Limb (tissue), 2 donors: ENCODE results near the gene KIAA0825.

Experiments used
- DNase-seq, 2 donors: peaks; one replicate each; pipeline ENCODE4 v3.0.0-alpha.2; 2016; ENCODE audit errors: extremely low spot score in 2 of 2

Gene KIAA0825

GRCh38 chr5:94248175-94248875, 370.1 kb downstream of the KIAA0825 start:
- DNase-seq = no peak

- DNase-seq = no peak
Observed at GRCh38 chr5:94245608-94246007, 372.8 kb downstream of the KIAA0825 start.

GRCh38 chr5:94244921-94245320, 373.5 kb downstream of the KIAA0825 start:
- DNase-seq = no peak

GRCh38 chr5:94243612-94244011, 374.8 kb downstream of the KIAA0825 start:
- no peak for DNase-seq

GRCh38 chr5:94240993-94241651, 377.3 kb downstream of the KIAA0825 start:
- DNase-seq = peak in 1 of 2 donors; percentile 3

- DNase-seq = no peak
Observed at GRCh38 chr5:94240596-94240992, 377.8 kb downstream of the KIAA0825 start.

GRCh38 chr5:94240134-94240533, 378.3 kb downstream of the KIAA0825 start:
- no peak for DNase-seq

- DNase-seq = no peak
Observed at GRCh38 chr5:94239266-94239665, 379.1 kb downstream of the KIAA0825 start.

- no peak for DNase-seq
Observed at GRCh38 chr5:94234987-94235386, 383.4 kb downstream of the KIAA0825 start.

- DNase-seq = no peak
Observed at GRCh38 chr5:94228791-94229190, 389.6 kb downstream of the KIAA0825 start.

- no peak for DNase-seq
Observed at GRCh38 chr5:94223235-94223634, 395.2 kb downstream of the KIAA0825 start.

- DNase-seq = no peak
Observed at GRCh38 chr5:94218374-94218773, 400.0 kb downstream of the KIAA0825 start.

- DNase-seq = no peak
Observed at GRCh38 chr5:94217745-94218144, 400.7 kb downstream of the KIAA0825 start.

- no peak for DNase-seq
Observed at GRCh38 chr5:94217216-94217615, 401.2 kb downstream of the KIAA0825 start.

- DNase-seq = no peak
Observed at GRCh38 chr5:94212476-94212875, 405.9 kb downstream of the KIAA0825 start.

- DNase-seq = no peak
Observed at GRCh38 chr5:94209774-94210355, 408.5 kb downstream of the KIAA0825 start.

- DNase-seq = no peak
Observed at GRCh38 chr5:94209272-94209671, 409.1 kb downstream of the KIAA0825 start.

GRCh38 chr5:94199566-94199965, 418.8 kb downstream of the KIAA0825 start:
- no peak for DNase-seq

- DNase-seq = no peak
Observed at GRCh38 chr5:94197970-94198369, 420.4 kb downstream of the KIAA0825 start.

- DNase-seq = no peak
Observed at GRCh38 chr5:94196953-94197352, 421.5 kb downstream of the KIAA0825 start.

GRCh38 chr5:94192658-94193391, 425.6 kb downstream of the KIAA0825 start:
- DNase-seq = no peak

GRCh38 chr5:94191604-94192003, 426.8 kb downstream of the KIAA0825 start:
- no peak for DNase-seq
